ENCODE measurements around the gene KCNK5. TPM values are rescaled to one million over a fixed set of nuclear protein-coding genes. Genes with fewer than 3 reads are reported as not detected.

The KCNK5 gene
- total and polyA plus RNA-seq, 7 donors: 3.0 to 26.9 (median 7.5) TPM

DNA sequence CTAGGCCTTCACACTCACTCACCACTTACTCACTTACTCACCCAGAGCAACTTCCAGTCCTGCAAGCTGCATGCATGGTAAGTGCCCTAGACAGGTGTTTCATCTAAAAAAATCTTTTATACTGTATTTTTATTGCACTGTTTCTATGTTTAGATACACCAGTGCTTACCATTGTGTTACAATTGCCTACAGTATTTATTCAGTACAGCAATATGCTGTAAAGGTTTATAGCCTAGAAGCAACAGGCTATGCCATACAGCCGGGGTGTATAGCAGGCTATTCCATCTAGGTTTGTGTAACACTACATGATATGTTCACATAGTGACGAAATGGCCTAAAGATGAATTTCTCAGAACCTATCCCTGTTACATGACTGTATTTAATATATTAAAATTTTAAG, 37.1 kb upstream of the KCNK5 start:
- no peaks in the 10 kb centered on the region for H3K9me3 ChIP-seq
- WGBS, 2 donors: 24 to 69% methylated on average over 2 of the region's 2 CpGs
- TF ChIP-seq POLR2A (IDR thresholded peaks at IDR 0.05) (no peak), EP300 (IDR thresholded peaks at IDR 0.05) (no peak), POLR2AphosphoS5 (IDR thresholded peaks at IDR 0.05) (no peak)
- H3K4me3 ChIP-seq: no peak overlapping the region
- H3K27me3 ChIP-seq: peaks cover 0 to 4% (median 0%) of the 10 kb centered on the region in 3 donors
- DNase-seq: no peak
- H3K27ac ChIP-seq: no peak overlapping the region
- H3K36me3 ChIP-seq: no peaks in the 10 kb centered on the region
- intact Hi-C loops (cut with DNase I): no loop called here
- H3K4me1 ChIP-seq: no peaks in the 10 kb centered on the region

DNA sequence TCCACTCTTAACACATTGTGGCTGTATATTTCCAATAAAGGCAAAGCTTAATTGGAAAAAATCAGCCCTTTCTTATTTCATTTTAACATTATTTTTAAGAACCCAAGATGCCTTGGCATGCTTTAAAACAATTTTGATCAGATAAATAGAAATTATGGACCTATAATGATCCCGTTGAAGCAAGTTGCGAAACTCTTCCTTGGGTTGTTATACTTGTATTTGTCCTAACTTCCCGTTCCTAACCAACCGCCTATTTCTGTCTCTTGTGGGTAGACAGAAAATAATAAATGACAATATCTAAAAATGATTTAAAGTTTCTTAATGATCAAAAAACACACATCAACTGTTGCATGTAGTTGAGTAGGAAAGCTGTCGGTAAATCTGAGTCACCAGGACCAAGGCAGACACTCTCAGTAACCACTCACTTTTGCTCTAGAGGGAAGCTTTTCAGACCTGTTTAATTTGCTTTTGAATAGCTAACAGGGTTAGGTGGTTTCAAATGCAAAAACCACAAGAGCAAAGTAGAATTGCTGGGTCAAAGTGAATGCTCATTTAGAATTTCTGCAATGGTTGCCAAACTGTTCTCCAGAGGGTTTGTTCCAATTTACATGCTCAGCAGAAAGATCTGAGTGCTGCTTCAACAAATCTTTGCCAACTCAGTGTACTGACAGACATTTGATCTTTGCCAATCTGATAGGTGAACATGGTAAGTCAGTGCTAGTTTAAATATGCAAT, 34.2 kb upstream of the KCNK5 start:
- H3K9me3 ChIP-seq: no peaks in the 10 kb centered on the region
- TF ChIP-seq EP300 (IDR thresholded peaks at IDR 0.05): no peak
- no peak for TF ChIP-seq CTCF (IDR thresholded peaks at IDR 0.05)
- no peak for TF ChIP-seq POLR2A (IDR thresholded peaks at IDR 0.05)
- TF ChIP-seq POLR2AphosphoS5 (IDR thresholded peaks at IDR 0.05): no peak
- 33 to 35% methylated on average over 5 of the region's 5 CpGs for WGBS, 2 donors
- no peaks in the 10 kb centered on the region for H3K4me1 ChIP-seq
- intact Hi-C loops (cut with DNase I): no loop called here
- H3K27ac ChIP-seq: no peak overlapping the region
- no peaks in the 10 kb centered on the region for H3K36me3 ChIP-seq
- no peak overlapping the region for H3K4me3 ChIP-seq
- DNase-seq: no peak
- H3K27me3 ChIP-seq: peaks cover 0 to 4% (median 0%) of the 10 kb centered on the region in 3 donors

DNA sequence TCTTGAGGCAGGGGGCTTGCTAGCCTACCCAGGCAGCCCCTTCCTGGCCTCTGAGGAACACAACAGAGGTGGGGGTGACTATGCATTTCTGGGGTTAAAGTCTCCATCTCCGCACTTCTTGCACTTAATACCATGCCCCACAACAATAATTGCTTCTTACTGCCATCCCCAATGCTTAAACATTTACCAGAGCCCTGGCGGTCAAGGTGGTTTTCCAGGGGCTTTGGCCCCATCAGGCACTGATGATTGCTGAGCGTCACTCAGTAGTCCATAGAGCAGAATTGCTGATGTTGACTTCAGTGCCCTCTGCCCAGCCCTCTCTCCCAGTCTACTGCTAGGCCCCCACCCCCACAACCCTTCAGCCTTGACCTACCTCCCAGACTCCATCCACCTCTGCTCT, 32.5 kb upstream of the KCNK5 start:
- DNase-seq: no peak
- no peaks in the 10 kb centered on the region for H3K9me3 ChIP-seq
- WGBS, 2 donors: 92 to 96% methylated on average over 3 of the region's 3 CpGs
- no peak overlapping the region for H3K27ac ChIP-seq
- no peak overlapping the region for H3K4me3 ChIP-seq
- intact Hi-C loops (cut with DNase I): no loop called here
- H3K4me1 ChIP-seq: no peaks in the 10 kb centered on the region
- no peaks in the 10 kb centered on the region for H3K36me3 ChIP-seq
- H3K27me3 ChIP-seq: peaks cover 0 to 4% (median 0%) of the 10 kb centered on the region in 3 donors
- TF ChIP-seq POLR2A (IDR thresholded peaks at IDR 0.05): no peak
- no peak for TF ChIP-seq EP300 (IDR thresholded peaks at IDR 0.05)
- no peak for TF ChIP-seq POLR2AphosphoS5 (IDR thresholded peaks at IDR 0.05)
- TF ChIP-seq CTCF (IDR thresholded peaks at IDR 0.05): no peak

- Histone ChIP-seq H3K9me3 (no peaks in the 10 kb centered on the region), H3K27ac (no peak overlapping the region), H3K27me3 (peaks cover 0 to 4% (median 0%) of the 10 kb centered on the region in 3 donors), H3K4me3 (no peak overlapping the region), H3K4me1 (no peaks in the 10 kb centered on the region), H3K36me3 (no peaks in the 10 kb centered on the region)
- TF ChIP-seq POLR2A (IDR thresholded peaks at IDR 0.05) (no peak), CTCF (IDR thresholded peaks at IDR 0.05) (no peak), EP300 (IDR thresholded peaks at IDR 0.05) (no peak), POLR2AphosphoS5 (IDR thresholded peaks at IDR 0.05) (no peak)
- intact Hi-C loops (cut with DNase I): no loop called here
- WGBS, 2 donors: 82 to 92% methylated on average over 2 of the region's 2 CpGs
- DNase-seq: no peak
Measured at GRCh38 chr6:39260953-39261352, 31.7 kb upstream of the KCNK5 start.

DNA sequence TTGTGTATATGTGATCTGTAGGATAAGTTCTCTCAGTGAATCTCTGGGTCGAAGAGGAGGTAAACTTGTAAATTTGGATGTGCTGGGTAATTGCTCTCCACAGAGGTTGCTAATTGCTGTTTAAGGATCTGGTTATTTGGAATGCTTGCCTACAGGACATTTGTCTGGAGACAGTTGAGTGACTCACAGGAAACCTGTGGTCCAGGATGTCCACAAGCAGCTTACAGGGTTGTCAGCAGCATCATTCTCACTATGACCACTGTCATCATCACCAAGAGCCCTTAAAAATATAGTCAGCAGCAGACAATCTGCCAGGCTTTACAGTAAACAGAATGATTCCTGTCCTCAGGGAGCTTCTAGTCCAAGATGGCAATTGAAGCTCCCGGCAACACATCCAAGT, 31.2 kb upstream of the KCNK5 start:
- 86 to 92% methylated on average over 2 of the region's 2 CpGs for WGBS, 2 donors
- Histone ChIP-seq H3K4me1 (no peaks in the 10 kb centered on the region), H3K9me3 (no peaks in the 10 kb centered on the region), H3K36me3 (no peaks in the 10 kb centered on the region), H3K27me3 (peaks cover 0 to 4% (median 0%) of the 10 kb centered on the region in 3 donors), H3K4me3 (no peak overlapping the region), H3K27ac (no peak overlapping the region)
- intact Hi-C loops (cut with DNase I): no loop called here
- no peak for DNase-seq
- TF ChIP-seq POLR2AphosphoS5 (IDR thresholded peaks at IDR 0.05) (no peak), POLR2A (IDR thresholded peaks at IDR 0.05) (no peak), CTCF (IDR thresholded peaks at IDR 0.05) (no peak), EP300 (IDR thresholded peaks at IDR 0.05) (no peak)
